ENCODE results near the gene ABCA4.

Gene ABCA4

GRCh38 chr1:93965256-93965655 lies 155.7 kb downstream of the ABCA4 start:
- Histone ChIP-seq H3K4me1 (ENCODE audit: control insufficient read depth in 1 of 2, insufficient read depth in 1 of 2, low read depth in 1 of 2, low read length in 1 of 2) (peaks cover 0 to 8% of the 10 kb centered on the region in 2 experiments), H3K27me3 (no peaks in the 10 kb centered on the region), H3K36me3 (no peaks in the 10 kb centered on the region), H3K27ac (no peak overlapping the region), H3K4me3 (ENCODE audit: low read depth in 1 of 2, low read length in 1 of 2) (no peak overlapping the region), H3K9me3 (no peaks in the 10 kb centered on the region)
- TF ChIP-seq CTCF (IDR thresholded peaks at IDR 0.05) = no peak

- H3K9me3 ChIP-seq = no peaks in the 10 kb centered on the region
- no peak for TF ChIP-seq CTCF (IDR thresholded peaks at IDR 0.05)
- H3K4me3 ChIP-seq (ENCODE audit: low read depth in 1 of 2, low read length in 1 of 2) = no peak overlapping the region
- no peak overlapping the region for H3K27ac ChIP-seq
- H3K4me1 ChIP-seq (ENCODE audit: control insufficient read depth in 1 of 2, insufficient read depth in 1 of 2, low read depth in 1 of 2, low read length in 1 of 2) = peaks cover 3 to 12% of the 10 kb centered on the region in 2 experiments
- no peaks in the 10 kb centered on the region for H3K36me3 ChIP-seq
- H3K27me3 ChIP-seq = no peaks in the 10 kb centered on the region
These were observed 156.2 kb downstream of the ABCA4 start for GRCh38 chr1:93964777-93965200.

- Histone ChIP-seq H3K27ac (no peak overlapping the region), H3K4me3 (ENCODE audit: low read depth in 1 of 2, low read length in 1 of 2) (no peak overlapping the region), H3K27me3 (no peaks in the 10 kb centered on the region), H3K4me1 (ENCODE audit: control insufficient read depth in 1 of 2, insufficient read depth in 1 of 2, low read depth in 1 of 2, low read length in 1 of 2) (peaks cover 9 to 18% of the 10 kb centered on the region in 2 experiments), H3K9me3 (no peaks in the 10 kb centered on the region), H3K36me3 (no peaks in the 10 kb centered on the region)
- TF ChIP-seq CTCF (IDR thresholded peaks at IDR 0.05) = no peak
These were observed 156.7 kb downstream of the ABCA4 start for GRCh38 chr1:93964096-93964776.

- Histone ChIP-seq H3K4me1 (ENCODE audit: control insufficient read depth in 1 of 2, insufficient read depth in 1 of 2, low read depth in 1 of 2, low read length in 1 of 2) (peaks cover 15 to 24% of the 10 kb centered on the region in 2 experiments), H3K4me3 (ENCODE audit: low read depth in 1 of 2, low read length in 1 of 2) (no peak overlapping the region), H3K9me3 (no peaks in the 10 kb centered on the region), H3K36me3 (no peaks in the 10 kb centered on the region), H3K27me3 (no peaks in the 10 kb centered on the region), H3K27ac (no peak overlapping the region)
- no peak for TF ChIP-seq CTCF (IDR thresholded peaks at IDR 0.05)
These were observed 157.4 kb downstream of the ABCA4 start for GRCh38 chr1:93963585-93963984.

- Histone ChIP-seq H3K36me3 (no peaks in the 10 kb centered on the region), H3K4me1 (ENCODE audit: control insufficient read depth in 1 of 2, insufficient read depth in 1 of 2, low read depth in 1 of 2, low read length in 1 of 2) (peaks cover 32 to 41% of the 10 kb centered on the region in 2 experiments), H3K27ac (no peak overlapping the region), H3K4me3 (ENCODE audit: low read depth in 1 of 2, low read length in 1 of 2) (no peak overlapping the region), H3K9me3 (no peaks in the 10 kb centered on the region), H3K27me3 (no peaks in the 10 kb centered on the region)
- no peak for TF ChIP-seq CTCF (IDR thresholded peaks at IDR 0.05)
These were observed 159.0 kb downstream of the ABCA4 start for GRCh38 chr1:93961906-93962305.

Data from neutrophil (primary cell).